ENCODE results near the gene BAIAP2L1.

- TF ChIP-seq POLR2A (IDR thresholded peaks at IDR 0.05; ENCODE audit: extremely low read depth, insufficient read length) (no peak), CTCF (IDR thresholded peaks at IDR 0.05; ENCODE audit: low read depth, low read length) (no peak), MAX (IDR thresholded peaks at IDR 0.05; ENCODE audit: low read depth, low read length) (no peak)
These were observed 47.9 kb upstream of the BAIAP2L1 start for GRCh38 chr7:98448766-98449165.

All from NB4 (cell line).